ENCODE data around the gene GBP1.
"Not testable (repeated sequence)": the region's sequence is repeated elsewhere in the genome, so short reads cannot be mapped to it uniquely, and the experiment has no call there.

Gene GBP1

DNA sequence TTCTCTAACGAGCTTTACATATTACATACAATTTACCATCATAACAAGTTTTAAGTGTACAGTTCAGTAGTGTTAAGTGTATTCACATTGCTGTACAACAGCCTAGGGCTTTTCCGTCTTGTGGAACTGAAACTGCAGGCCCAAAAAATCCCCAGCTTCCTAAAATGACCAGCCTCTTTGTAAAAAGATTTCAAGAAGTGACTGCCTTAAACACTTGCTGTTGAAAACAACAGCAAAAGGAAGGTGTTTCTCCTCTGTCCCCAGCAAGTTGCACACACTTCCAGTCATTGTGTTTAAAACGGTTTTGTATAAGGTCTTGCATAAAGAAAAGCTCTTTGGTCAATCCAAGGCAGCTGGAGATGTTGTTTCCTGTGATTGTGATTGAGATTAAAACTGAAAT is 16.0 kb upstream of the GBP1 start:
- no peak overlapping the region for H3K4me3 ChIP-seq (ENCODE audit: low read depth, low read length)
- TF ChIP-seq, protein P1, sequence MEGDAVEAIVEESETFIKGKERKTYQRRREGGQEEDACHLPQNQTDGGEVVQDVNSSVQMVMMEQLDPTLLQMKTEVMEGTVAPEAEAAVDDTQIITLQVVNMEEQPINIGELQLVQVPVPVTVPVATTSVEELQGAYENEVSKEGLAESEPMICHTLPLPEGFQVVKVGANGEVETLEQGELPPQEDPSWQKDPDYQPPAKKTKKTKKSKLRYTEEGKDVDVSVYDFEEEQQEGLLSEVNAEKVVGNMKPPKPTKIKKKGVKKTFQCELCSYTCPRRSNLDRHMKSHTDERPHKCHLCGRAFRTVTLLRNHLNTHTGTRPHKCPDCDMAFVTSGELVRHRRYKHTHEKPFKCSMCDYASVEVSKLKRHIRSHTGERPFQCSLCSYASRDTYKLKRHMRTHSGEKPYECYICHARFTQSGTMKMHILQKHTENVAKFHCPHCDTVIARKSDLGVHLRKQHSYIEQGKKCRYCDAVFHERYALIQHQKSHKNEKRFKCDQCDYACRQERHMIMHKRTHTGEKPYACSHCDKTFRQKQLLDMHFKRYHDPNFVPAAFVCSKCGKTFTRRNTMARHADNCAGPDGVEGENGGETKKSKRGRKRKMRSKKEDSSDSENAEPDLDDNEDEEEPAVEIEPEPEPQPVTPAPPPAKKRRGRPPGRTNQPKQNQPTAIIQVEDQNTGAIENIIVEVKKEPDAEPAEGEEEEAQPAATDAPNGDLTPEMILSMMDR (IDR thresholded peaks at IDR 0.05; ENCODE audit: borderline replicate concordance, insufficient read depth, low read depth, low read length), result no peak

DNA sequence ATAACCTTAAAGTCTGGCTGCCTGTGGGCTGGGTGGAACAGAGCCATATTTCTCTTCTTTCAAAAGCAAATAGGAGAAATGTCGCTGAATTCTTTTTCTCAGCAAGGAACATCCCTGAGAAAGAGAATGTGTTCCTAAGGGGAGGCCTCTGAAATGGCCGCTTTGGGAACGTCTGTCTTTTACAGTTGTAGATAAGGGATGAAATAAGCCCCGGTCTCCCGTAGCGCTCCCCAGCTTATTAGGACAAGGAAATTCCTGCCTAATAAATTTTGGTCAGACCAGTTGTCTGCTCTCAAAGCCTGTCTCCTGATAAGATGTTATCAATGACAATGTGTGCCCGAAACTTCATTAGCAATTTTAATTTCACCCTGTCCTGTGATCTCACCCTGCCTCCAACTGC is 15.1 kb upstream of the GBP1 start:
- H3K4me3 ChIP-seq (ENCODE audit: low read depth, low read length), result not testable (repeated sequence)

DNA sequence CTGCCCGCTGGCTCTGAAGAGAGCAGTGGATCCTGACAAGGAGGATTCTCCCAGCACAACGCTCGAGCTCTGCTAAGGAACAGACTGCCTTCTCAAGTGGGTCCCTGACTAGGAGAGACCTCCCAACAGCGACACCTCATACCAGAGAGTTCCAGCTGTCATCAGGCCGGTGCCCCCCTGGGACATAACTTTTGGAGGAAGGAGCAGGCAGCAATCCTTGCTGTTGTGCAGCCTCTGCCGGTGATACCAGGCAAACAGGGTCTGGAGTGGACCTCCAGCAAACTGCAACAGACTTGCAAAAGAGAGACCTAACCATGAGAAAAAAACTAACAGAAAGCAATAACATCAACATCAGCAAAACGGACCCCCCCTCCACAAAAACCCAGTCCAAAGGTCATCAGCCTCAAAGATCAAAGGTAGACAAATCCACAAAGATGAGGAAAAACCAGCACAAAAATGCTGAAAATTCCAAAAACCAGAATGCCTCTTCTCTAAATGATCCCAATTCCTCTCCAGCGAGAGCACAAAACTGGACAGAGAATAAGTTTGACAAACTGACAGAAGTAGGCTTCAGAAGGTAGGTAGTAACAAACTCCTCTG is 7.6 kb upstream of the GBP1 start:
- not testable (repeated sequence) for H3K4me3 ChIP-seq (ENCODE audit: low read depth, low read length)

DNA sequence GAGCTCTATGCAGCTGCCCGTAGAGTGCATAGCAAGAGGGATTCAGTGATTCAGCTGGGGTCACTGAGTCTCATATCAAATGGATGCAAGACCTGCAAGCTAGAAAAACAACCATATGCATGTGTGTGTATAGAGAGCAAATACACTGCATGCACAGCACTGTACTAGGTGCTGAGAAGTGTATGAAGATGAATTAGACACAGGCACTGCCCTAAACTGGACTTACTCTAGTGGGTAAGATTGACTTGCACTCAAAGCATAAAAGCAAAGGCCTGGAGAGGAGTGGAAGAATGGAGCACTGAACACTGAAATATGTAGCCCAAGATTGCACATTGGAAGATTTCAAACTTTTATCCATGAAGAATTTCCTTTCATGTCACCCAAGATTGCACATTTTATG is 5.5 kb upstream of the GBP1 start:
- no peak overlapping the region for H3K4me3 ChIP-seq (ENCODE audit: low read depth, low read length)
- TF ChIP-seq, protein P1 (IDR thresholded peaks at IDR 0.05; ENCODE audit: borderline replicate concordance, insufficient read depth, low read depth, low read length), result no peak

DNA sequence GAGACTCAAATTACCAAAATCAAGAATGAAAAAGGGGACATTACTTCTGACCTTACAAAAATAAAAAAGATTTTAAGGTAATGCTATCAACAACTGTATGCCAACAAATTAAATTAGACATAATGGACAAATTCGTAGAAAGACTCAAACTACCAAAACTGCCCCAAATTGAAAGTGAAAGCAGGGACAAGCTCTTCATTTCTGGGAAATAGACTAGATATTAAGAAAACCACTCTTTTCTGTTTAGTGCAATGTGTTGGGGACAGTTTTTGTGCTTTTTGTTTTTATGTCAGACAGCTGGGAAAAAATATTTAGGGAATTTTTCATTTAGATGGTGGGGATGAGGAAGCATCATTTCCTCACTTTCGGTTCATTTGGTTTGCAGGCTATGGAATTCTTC is 4.9 kb upstream of the GBP1 start:
- TF ChIP-seq, protein P1 (IDR thresholded peaks at IDR 0.05; ENCODE audit: borderline replicate concordance, insufficient read depth, low read depth, low read length), result no peak
- H3K4me3 ChIP-seq (ENCODE audit: low read depth, low read length), result no peak overlapping the region

DNA sequence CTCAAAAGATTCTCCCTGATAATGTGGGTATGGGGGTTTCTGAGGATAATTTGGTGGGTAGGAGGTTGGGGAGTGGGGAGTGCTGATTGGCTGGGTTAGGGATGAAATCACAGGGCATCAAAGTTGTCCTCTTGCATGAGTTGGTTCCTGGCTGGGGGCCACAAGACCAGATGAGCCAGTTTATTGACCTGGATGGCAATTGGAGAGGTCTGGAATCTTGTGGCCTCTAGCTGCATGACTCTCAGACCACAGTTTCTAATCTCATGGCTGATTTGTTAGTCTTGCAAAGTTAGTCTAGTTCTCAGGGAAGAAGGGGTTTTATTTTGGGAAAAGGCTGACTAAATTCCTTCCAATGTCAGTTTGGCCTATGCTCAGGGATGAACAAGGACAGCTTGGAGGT is 3.3 kb upstream of the GBP1 start:
- no peak overlapping the region for H3K4me3 ChIP-seq (ENCODE audit: low read depth, low read length)
- TF ChIP-seq, protein P1 (IDR thresholded peaks at IDR 0.05; ENCODE audit: borderline replicate concordance, insufficient read depth, low read depth, low read length), result no peak

DNA sequence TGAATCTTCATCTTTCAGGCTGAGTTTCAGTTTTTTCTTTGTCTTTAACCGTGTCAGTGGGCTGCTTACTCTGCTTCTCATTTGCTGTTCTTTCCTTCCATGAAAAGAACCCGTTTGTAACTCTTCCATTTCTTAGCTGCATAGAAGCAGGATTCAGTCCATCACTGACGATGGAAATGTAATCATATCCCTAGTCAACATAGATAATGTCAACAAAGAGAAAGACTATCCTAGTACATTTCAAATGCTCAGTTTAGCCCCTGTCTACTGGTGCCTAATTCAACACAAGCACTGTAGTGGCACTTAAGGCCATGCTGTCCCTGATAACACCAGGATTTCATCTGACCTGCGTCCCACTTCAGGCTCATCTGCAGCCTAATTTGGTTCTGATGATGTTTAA is 376 bp downstream of the GBP1 start:
- TF ChIP-seq, protein P1 (IDR thresholded peaks at IDR 0.05; ENCODE audit: borderline replicate concordance, insufficient read depth, low read depth, low read length), result no peak
- peak overlapping the region; percentile 54 for H3K4me3 ChIP-seq (ENCODE audit: low read depth, low read length)

DNA sequence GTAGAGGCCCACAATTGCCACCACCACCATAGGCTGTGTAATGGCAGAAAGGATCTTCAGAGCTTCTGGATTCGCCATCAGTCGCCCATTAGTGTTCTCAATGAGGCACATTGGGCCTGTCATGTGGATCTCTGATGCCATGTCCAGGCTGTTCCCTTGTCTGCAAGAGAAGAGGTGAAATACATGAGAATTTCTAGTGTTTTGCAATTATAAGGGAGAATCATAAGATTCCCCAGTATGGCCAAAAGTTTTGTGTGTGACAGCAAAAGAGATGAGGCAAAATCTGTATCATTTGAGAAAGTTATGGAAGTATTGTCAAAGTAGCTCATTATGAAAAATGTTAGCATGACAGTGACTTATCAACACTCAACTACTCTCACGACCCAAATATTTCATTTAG is 1.9 kb downstream of the GBP1 start:
- H3K4me3 ChIP-seq (ENCODE audit: low read depth, low read length), result no peak overlapping the region
- TF ChIP-seq, protein P1 (IDR thresholded peaks at IDR 0.05; ENCODE audit: borderline replicate concordance, insufficient read depth, low read depth, low read length), result no peak
